CD4-positive, alpha-beta T cell treated with Interleukin-6 for 4 hours (primary cell): ENCODE data around the gene AKIP1.
"Not testable (repeated sequence)": the region's sequence is repeated elsewhere in the genome, so short reads cannot be mapped to it uniquely, and the experiment has no call there.

ENCODE experiments used
- DNase-seq: peaks from one replicate; pipeline ENCODE4 v3.0.0-alpha.2; 2020; ENCODE audit warnings: mixed read lengths

The AKIP1 gene

GRCh38 chr11:8917157-8917825 lies 6.3 kb downstream of the AKIP1 start:
- no peak for DNase-seq

GRCh38 chr11:8922691-8923090 lies 11.7 kb downstream of the AKIP1 start:
- no peak for DNase-seq

- DNase-seq, result no peak
Measured at GRCh38 chr11:8925711-8926110, 14.7 kb downstream of the AKIP1 start.

GRCh38 chr11:8926236-8926635 lies 15.2 kb downstream of the AKIP1 start:
- DNase-seq, result no peak

- DNase-seq, result no peak
Measured at GRCh38 chr11:8927233-8927632, 16.2 kb downstream of the AKIP1 start.

GRCh38 chr11:8928205-8928604 lies 17.2 kb downstream of the AKIP1 start:
- no peak for DNase-seq

GRCh38 chr11:8928981-8929615 lies 18.1 kb downstream of the AKIP1 start:
- no peak for DNase-seq

- DNase-seq, result no peak
Measured at GRCh38 chr11:8930456-8931175, 19.6 kb downstream of the AKIP1 start.

- no peak for DNase-seq
Measured at GRCh38 chr11:8932564-8933180, 21.7 kb downstream of the AKIP1 start, which contains the start of gene C11orf16. Gene C11orf16 (minus strand): TSS chr11:8932947. CDS start chr11:8932308, 639 bp downstream.

GRCh38 chr11:8933931-8934330 lies 22.9 kb downstream of the AKIP1 start:
- DNase-seq, result no peak

- no peak for DNase-seq
Measured at GRCh38 chr11:8934742-8935488, 23.9 kb downstream of the AKIP1 start.

- DNase-seq, result not testable (repeated sequence)
Measured at GRCh38 chr11:8935789-8936188, 24.8 kb downstream of the AKIP1 start.

- no peak for DNase-seq
Measured at GRCh38 chr11:8937159-8937558, 26.2 kb downstream of the AKIP1 start.

- no peak for DNase-seq
Measured at GRCh38 chr11:8937659-8938058, 26.7 kb downstream of the AKIP1 start.

- DNase-seq, result no peak
Measured at GRCh38 chr11:8941341-8942103, 30.5 kb downstream of the AKIP1 start.

GRCh38 chr11:8942518-8943066 lies 31.6 kb downstream of the AKIP1 start, which contains the start of gene ASCL3:
Gene ASCL3 (minus strand): TSS chr11:8943016. CDS start chr11:8938161, 4,855 bp downstream.
- DNase-seq, result no peak

GRCh38 chr11:8947230-8947943 lies 36.4 kb downstream of the AKIP1 start:
- no peak for DNase-seq

- no peak for DNase-seq
Measured at GRCh38 chr11:8948886-8949285, 37.9 kb downstream of the AKIP1 start.

- DNase-seq, result no peak
Measured at GRCh38 chr11:8956860-8957259, 45.9 kb downstream of the AKIP1 start.

- DNase-seq, result peak; percentile 31
Measured at GRCh38 chr11:8959546-8960166, 48.7 kb downstream of the AKIP1 start.
